ENCODE data around the gene ASTN2.

Gene ASTN2

DNA sequence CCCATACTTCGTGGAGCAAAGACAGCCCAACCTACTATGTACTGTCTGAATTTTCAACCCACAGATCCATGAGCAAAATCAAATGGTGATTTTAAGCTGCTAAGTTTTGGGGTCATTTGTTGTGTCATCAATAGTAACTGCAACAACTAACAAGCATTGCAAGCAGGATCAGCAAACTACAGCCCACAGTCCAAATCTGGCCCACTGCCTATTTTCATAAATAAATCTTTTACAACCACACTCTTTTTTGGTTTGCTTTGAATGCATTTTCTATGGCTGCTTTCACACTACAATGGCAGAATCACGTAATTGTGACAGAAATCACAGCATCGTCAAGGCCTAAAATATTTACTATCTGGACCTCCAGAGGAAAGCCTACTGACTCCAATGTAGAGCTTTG lies 964.9 kb downstream of the ASTN2 start:
- H3K4me2 ChIP-seq (ENCODE audit: low read length) = no peak overlapping the region
- TF ChIP-seq, protein P1, sequence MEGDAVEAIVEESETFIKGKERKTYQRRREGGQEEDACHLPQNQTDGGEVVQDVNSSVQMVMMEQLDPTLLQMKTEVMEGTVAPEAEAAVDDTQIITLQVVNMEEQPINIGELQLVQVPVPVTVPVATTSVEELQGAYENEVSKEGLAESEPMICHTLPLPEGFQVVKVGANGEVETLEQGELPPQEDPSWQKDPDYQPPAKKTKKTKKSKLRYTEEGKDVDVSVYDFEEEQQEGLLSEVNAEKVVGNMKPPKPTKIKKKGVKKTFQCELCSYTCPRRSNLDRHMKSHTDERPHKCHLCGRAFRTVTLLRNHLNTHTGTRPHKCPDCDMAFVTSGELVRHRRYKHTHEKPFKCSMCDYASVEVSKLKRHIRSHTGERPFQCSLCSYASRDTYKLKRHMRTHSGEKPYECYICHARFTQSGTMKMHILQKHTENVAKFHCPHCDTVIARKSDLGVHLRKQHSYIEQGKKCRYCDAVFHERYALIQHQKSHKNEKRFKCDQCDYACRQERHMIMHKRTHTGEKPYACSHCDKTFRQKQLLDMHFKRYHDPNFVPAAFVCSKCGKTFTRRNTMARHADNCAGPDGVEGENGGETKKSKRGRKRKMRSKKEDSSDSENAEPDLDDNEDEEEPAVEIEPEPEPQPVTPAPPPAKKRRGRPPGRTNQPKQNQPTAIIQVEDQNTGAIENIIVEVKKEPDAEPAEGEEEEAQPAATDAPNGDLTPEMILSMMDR (IDR thresholded peaks at IDR 0.05; ENCODE audit: low read depth, low read length, poor library complexity, severe bottlenecking) = no peak
- no peak for TF ChIP-seq EZH2phosphoT487 (IDR thresholded peaks at IDR 0.05; ENCODE audit: borderline replicate concordance, low read length)

DNA sequence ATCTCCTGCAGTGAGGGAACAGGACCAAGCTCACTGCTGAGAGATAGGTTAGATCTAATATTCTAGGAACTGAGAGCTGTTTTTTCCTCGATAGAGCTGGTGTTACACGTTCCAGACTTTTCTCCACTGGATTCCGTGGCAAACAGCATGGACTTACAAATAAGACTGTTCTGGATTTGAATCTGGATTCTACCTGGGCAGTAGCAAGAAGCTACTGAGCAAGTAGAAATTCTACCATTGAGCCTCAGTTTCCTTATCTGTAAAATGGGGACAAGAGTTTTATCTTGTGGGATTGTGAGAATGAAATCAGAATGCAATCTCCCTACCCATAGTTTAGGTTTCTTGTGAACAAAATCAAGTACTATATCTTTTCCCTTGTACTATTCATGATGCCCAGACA lies 966.4 kb downstream of the ASTN2 start:
- Histone ChIP-seq H3K9me3 (ENCODE audit: control insufficient read depth, insufficient read depth, low read length) (no peaks in the 10 kb centered on the region), H3K27ac (ENCODE audit: low read depth, low read length) (no peak overlapping the region), H3K36me3 (ENCODE audit: control insufficient read depth, low read length) (no peaks in the 10 kb centered on the region), H3K27me3 (ENCODE audit: control insufficient read depth, low read length) (no peaks in the 10 kb centered on the region), H3K79me2 (ENCODE audit: control insufficient read depth, low read length) (no peaks in the 10 kb centered on the region), H3K9me2 (replicated peaks; ENCODE audit: control insufficient read depth, low read length) (no peaks in the 10 kb centered on the region), H3F3A (ENCODE audit: control insufficient read depth, insufficient read depth) (no peaks in the 10 kb centered on the region), H3K4me2 (ENCODE audit: low read length) (no peak overlapping the region), H3K4me3 (ENCODE audit: low read length) (no peak overlapping the region), H3K4me1 (ENCODE audit: control insufficient read depth, low read length) (no peaks in the 10 kb centered on the region), H4K20me1 (ENCODE audit: control insufficient read depth, insufficient read depth, low read depth, low read length) (no peaks in the 10 kb centered on the region)
- TF ChIP-seq, protein P1 (IDR thresholded peaks at IDR 0.05; ENCODE audit: low read depth, low read length, poor library complexity, severe bottlenecking) = no peak

More for the DNA sequence above, 964.9 kb downstream of the ASTN2 start:
- no peaks in the 10 kb centered on the region for H3K27me3 ChIP-seq (ENCODE audit: control insufficient read depth, low read length)
- no peaks in the 10 kb centered on the region for H3K79me2 ChIP-seq (ENCODE audit: control insufficient read depth, low read length)
- H3K27ac ChIP-seq (ENCODE audit: low read depth, low read length) = no peak overlapping the region
- H4K20me1 ChIP-seq (ENCODE audit: control insufficient read depth, insufficient read depth, low read depth, low read length) = no peaks in the 10 kb centered on the region
- no peaks in the 10 kb centered on the region for H3K9me3 ChIP-seq (ENCODE audit: control insufficient read depth, insufficient read depth, low read length)
- H3K4me3 ChIP-seq (ENCODE audit: low read length) = no peak overlapping the region
- no peaks in the 10 kb centered on the region for H3K4me1 ChIP-seq (ENCODE audit: control insufficient read depth, low read length)
- no peaks in the 10 kb centered on the region for H3F3A ChIP-seq (ENCODE audit: control insufficient read depth, insufficient read depth)
- no peaks in the 10 kb centered on the region for H3K9me2 ChIP-seq (replicated peaks; ENCODE audit: control insufficient read depth, low read length)
- no peaks in the 10 kb centered on the region for H3K36me3 ChIP-seq (ENCODE audit: control insufficient read depth, low read length)

DNA sequence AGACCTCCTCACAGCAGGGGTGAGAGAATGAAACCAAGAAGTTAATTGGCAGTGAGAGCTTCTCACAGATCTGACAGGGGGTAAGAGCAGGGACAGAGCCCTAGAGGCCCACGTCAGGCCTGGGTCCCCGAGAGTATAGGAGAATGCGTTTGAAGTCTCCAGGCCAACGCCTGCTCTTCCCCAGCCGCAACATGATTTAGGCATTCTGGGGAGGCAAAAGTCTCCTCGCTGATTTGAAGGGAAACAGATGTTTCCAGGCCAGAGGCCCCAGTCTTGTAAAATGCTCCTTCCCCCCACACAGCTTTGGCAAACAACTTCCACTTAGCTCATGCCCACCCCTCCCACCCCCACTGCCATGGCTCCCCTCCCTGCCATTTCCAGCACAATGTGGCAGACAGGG lies 966.9 kb downstream of the ASTN2 start:
- H3F3A ChIP-seq (ENCODE audit: control insufficient read depth, insufficient read depth) = no peaks in the 10 kb centered on the region
- no peak overlapping the region for H3K27ac ChIP-seq (ENCODE audit: low read depth, low read length)
- no peaks in the 10 kb centered on the region for H3K9me2 ChIP-seq (replicated peaks; ENCODE audit: control insufficient read depth, low read length)
- no peaks in the 10 kb centered on the region for H3K27me3 ChIP-seq (ENCODE audit: control insufficient read depth, low read length)
- no peak overlapping the region for H3K4me2 ChIP-seq (ENCODE audit: low read length)
- H3K79me2 ChIP-seq (ENCODE audit: control insufficient read depth, low read length) = no peaks in the 10 kb centered on the region
- H3K36me3 ChIP-seq (ENCODE audit: control insufficient read depth, low read length) = no peaks in the 10 kb centered on the region
- H3K4me3 ChIP-seq (ENCODE audit: low read length) = no peak overlapping the region
- no peak for TF ChIP-seq EZH2phosphoT487 (IDR thresholded peaks at IDR 0.05; ENCODE audit: borderline replicate concordance, low read length)
- TF ChIP-seq, protein P1 (IDR thresholded peaks at IDR 0.05; ENCODE audit: low read depth, low read length, poor library complexity, severe bottlenecking) = no peak
- H3K4me1 ChIP-seq (ENCODE audit: control insufficient read depth, low read length) = no peaks in the 10 kb centered on the region
- H4K20me1 ChIP-seq (ENCODE audit: control insufficient read depth, insufficient read depth, low read depth, low read length) = no peaks in the 10 kb centered on the region
- H3K9me3 ChIP-seq (ENCODE audit: control insufficient read depth, insufficient read depth, low read length) = no peaks in the 10 kb centered on the region

DNA sequence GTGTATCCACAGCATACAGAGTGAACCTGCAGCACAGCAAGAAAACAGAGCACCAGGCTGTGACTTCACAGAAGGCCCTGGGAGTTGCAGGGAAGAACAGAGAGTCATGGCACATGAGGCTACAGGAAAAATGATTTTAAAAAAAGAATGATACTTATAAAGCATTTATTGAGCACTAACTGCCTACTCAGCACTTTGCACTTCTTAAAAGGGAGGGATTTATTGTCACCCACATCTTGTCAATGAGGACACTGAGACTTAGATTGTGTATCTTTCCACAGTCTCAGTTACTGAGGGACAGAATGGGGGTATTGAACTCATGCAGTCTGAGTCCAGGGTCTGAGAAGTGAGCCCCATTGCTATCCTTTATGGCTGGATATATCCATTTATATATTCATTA lies 972.3 kb downstream of the ASTN2 start:
- no peak overlapping the region for H3K27ac ChIP-seq (ENCODE audit: low read depth, low read length)

More for the DNA sequence above, 972.3 kb downstream of the ASTN2 start:
- H3K9me3 ChIP-seq (ENCODE audit: control insufficient read depth, insufficient read depth, low read length) = no peaks in the 10 kb centered on the region
- H3K36me3 ChIP-seq (ENCODE audit: control insufficient read depth, low read length) = peaks cover 13% of the 10 kb centered on the region
- H3K79me2 ChIP-seq (ENCODE audit: control insufficient read depth, low read length) = no peaks in the 10 kb centered on the region
- no peak overlapping the region for H3K4me2 ChIP-seq (ENCODE audit: low read length)
- no peaks in the 10 kb centered on the region for H3F3A ChIP-seq (ENCODE audit: control insufficient read depth, insufficient read depth)
- TF ChIP-seq, protein P1 (IDR thresholded peaks at IDR 0.05; ENCODE audit: low read depth, low read length, poor library complexity, severe bottlenecking) = no peak
- TF ChIP-seq EZH2phosphoT487 (IDR thresholded peaks at IDR 0.05; ENCODE audit: borderline replicate concordance, low read length) = no peak
- no peaks in the 10 kb centered on the region for H3K4me1 ChIP-seq (ENCODE audit: control insufficient read depth, low read length)
- no peaks in the 10 kb centered on the region for H4K20me1 ChIP-seq (ENCODE audit: control insufficient read depth, insufficient read depth, low read depth, low read length)
- no peaks in the 10 kb centered on the region for H3K27me3 ChIP-seq (ENCODE audit: control insufficient read depth, low read length)
- no peaks in the 10 kb centered on the region for H3K9me2 ChIP-seq (replicated peaks; ENCODE audit: control insufficient read depth, low read length)
- no peak overlapping the region for H3K4me3 ChIP-seq (ENCODE audit: low read length)

All from DOHH2 (cell line).